Stomach smooth muscle (tissue), 2 donors: ENCODE measurements around the gene NMBR.
"Not testable (repeated sequence)": the region's sequence is repeated elsewhere in the genome, so short reads cannot be mapped to it uniquely, and the experiment has no call there.

Source experiments
- H3K27ac ChIP-seq: one replicate; pipeline ENCODE4 v1.7.0; 2013; ENCODE audit warnings: mild to moderate bottlenecking, low read length, inconsistent platforms
- H3K27me3 ChIP-seq, 2 donors: one replicate each; pipeline ENCODE4 v1.7.0; 2013; ENCODE audit warnings: low read length in 2 of 2; ENCODE audit not compliant: insufficient read depth in 2 of 2, control insufficient read depth in 1 of 2
- H3K36me3 ChIP-seq, 2 donors: one replicate each; pipeline ENCODE4 v1.7.0; 2013; ENCODE audit warnings: low read length in 2 of 2; ENCODE audit not compliant: control insufficient read depth in 2 of 2, insufficient read depth in 2 of 2
- H3K4me1 ChIP-seq: one replicate; pipeline ENCODE4 v1.7.0; 2013; ENCODE audit warnings: low read length; ENCODE audit not compliant: control insufficient read depth, insufficient read depth
- H3K4me3 ChIP-seq, 2 donors: one replicate each; pipeline ENCODE4 v1.7.0; 2013; ENCODE audit warnings: low read length in 2 of 2
- H3K9ac ChIP-seq, 2 donors: one replicate each; pipeline ENCODE4 v1.7.0; 2013; ENCODE audit warnings: low read length in 2 of 2, mild to moderate bottlenecking in 1 of 2
- H3K9me3 ChIP-seq, 2 donors: one replicate each; pipeline ENCODE4 v1.7.0; 2013; ENCODE audit warnings: low read length in 2 of 2; ENCODE audit not compliant: control insufficient read depth in 2 of 2
- donor health status: healthy.
- donor health status: Pancreatic carcinoma.

Gene NMBR

DNA sequence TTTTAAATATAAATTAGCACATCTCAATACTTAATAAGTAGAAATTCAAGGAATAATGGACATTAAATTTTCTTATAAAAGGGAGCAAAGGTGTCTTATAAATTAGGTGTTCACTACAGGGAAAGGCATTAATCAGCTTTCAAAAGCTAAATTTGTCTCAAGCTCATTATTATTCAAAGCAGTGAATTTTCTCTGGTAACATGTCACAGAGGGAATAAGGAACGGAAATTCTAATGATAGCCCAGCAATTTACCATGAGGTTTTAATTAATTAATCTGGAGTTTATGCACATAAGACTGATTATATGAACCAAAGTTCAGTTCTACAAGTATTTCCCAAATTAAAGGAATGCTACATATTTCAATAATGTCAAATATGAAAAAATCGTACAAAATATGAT is 29.6 kb downstream of the NMBR start:
- Histone ChIP-seq H3K4me3 (no peak overlapping the region), H3K4me1 (no peaks in the 10 kb centered on the region), H3K36me3 (no peaks in the 10 kb centered on the region), H3K9ac (no peak overlapping the region), H3K27ac (no peak overlapping the region), H3K27me3 (no peaks in the 10 kb centered on the region), H3K9me3 (no peaks in the 10 kb centered on the region)

DNA sequence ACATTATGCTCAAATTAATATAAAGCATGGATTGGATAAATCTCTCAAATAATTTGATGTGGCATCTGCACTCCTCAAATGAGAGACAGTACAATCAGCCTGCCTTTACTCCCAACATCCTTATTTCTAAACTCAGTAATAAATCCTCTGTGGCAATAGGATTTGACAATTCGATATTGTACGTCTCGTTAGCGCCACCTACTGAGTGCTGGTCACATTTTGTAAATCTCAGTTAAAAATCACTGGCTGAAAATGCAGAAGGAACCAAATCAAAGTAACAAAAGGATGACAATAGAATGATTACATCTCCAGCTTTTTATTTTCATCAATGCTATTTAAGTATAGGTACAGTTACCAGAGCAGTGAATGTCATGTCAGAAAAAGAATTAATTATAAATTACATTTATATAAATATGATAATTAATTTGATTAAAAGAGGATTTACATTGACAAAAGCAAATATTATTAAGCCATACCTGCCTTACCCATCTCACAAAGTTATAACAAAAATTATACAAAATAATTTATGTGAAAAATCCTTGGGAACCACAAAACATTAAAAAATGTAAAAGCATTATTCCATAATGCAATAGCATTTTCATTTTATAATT is 34.4 kb downstream of the NMBR start:
- Histone ChIP-seq H3K4me3 (no peak overlapping the region), H3K27me3 (no peaks in the 10 kb centered on the region), H3K36me3 (no peaks in the 10 kb centered on the region), H3K4me1 (no peaks in the 10 kb centered on the region), H3K9me3 (no peaks in the 10 kb centered on the region), H3K9ac (no peak overlapping the region), H3K27ac (no peak overlapping the region)

DNA sequence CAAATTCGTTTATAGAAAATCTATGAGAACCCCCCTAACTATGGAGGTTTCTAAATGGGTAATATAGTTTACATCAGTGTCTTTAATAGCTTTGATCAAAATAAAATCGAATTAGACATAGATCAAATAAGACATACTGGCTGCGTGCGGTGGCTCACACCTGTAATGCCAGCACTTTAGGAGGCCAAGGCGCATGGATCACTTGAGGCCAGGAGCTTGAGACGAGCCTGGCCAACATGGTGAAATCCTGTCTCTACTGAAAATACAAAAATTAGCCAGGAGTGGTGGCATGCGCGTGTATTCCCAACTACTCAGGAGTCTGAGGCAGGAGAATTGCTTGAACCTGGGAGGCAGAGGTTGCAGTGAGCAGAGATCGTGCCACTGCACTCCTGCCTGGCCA is 36.1 kb downstream of the NMBR start:
- not testable (repeated sequence) for H3K9me3 ChIP-seq, H3K27me3 ChIP-seq, H3K4me1 ChIP-seq, H3K4me3 ChIP-seq, H3K9ac ChIP-seq, H3K27ac ChIP-seq, H3K36me3 ChIP-seq

DNA sequence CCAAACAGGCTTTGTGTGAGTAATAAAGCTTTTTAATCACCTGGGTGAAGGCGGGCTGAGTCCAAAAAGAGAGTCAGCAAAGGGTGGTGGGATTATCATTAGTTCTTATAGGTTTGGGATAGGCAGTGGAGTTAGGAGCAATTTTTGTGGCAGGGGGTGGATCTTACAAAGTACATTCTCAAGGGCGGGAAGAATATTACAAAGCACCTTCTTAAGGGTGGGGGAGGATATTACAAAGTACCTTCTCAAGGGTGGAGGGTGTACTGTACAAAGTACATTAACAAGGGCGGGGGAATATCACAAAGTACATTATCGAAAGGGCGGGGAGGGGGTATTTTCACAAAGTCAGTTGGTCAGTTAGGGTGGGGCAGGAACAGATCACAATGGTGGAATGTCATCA is 42.1 kb downstream of the NMBR start:
- not testable (repeated sequence) for H3K27ac ChIP-seq, H3K36me3 ChIP-seq, H3K4me3 ChIP-seq, H3K9ac ChIP-seq, H3K4me1 ChIP-seq, H3K27me3 ChIP-seq, H3K9me3 ChIP-seq

DNA sequence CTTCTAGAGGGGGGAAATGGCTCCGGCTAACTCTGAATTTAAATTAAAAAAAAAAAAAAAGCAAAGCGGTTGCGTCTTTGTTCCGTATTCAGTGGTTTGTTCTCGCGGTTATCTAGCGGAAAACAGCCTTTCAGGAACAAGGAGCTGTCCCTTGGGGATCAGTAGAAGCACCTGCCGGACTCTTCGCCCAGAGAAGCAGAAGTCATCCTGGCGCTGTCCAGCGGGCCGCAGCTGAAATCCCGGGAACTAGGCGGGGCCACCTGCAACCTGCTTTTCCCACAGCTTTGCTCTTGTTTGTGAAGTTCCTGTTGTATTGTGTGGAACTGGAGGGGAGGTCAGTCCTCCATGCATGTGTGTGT is 58.1 kb downstream of the NMBR start:
- peaks cover 8 to 18% of the 10 kb centered on the region in 2 donors for H3K27me3 ChIP-seq
- H3K36me3 ChIP-seq: no peaks in the 10 kb centered on the region
- H3K4me1 ChIP-seq: no peaks in the 10 kb centered on the region

DNA sequence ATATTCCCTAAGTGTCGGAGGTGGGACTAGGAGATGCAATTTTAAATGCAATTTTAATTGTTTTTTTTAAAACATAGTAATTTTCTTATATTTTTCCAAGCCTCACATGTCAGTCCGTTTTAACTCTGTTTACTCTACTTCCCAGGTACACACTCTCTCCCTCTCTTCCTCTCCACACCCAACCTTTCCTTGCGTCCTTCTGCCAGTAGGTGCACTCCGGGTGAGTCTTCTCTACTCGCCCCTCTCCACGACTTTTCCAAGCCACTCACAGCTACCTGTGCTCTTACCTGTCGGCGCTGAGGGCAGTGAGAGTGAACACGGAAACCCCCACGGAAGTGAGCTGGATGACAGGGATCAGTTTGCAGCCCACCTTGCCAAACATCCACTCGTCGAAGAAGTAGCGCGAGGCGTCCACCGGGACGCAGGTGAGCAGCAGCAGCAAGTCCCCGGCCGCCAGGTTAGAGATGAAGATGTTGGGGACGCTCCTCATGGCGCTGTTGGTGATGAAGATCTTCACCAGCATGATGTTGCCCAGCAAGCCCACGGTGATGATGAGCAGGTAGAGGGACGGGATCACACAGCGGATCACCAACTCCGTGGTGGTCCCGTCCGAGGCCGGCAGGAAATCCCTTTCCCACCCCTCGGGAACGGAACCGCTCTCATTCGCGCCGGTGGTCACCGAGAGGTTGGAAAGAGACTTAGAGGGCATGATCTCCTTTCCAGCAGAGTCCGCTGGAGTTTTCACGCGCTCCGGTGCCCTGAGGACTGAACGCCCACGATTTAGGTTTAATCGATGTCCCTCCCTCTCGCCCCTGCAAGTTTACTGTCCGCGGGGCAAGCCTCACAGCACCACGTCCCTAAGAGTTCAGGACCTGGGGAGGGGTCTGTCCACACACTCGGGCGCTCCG is 58.7 kb downstream of the NMBR start:
- H3K9ac ChIP-seq: no peak overlapping the region
- H3K4me3 ChIP-seq: peak overlapping the region; percentile 9 to 43
- no peaks in the 10 kb centered on the region for H3K36me3 ChIP-seq
- H3K27me3 ChIP-seq: peaks cover 8 to 18% of the 10 kb centered on the region in 2 donors
- H3K9me3 ChIP-seq: no peaks in the 10 kb centered on the region
- H3K4me1 ChIP-seq: no peaks in the 10 kb centered on the region
- H3K27ac ChIP-seq: no peak overlapping the region

More for the DNA sequence above, 58.1 kb downstream of the NMBR start:
- Histone ChIP-seq H3K9me3 (no peaks in the 10 kb centered on the region), H3K27ac (no peak overlapping the region), H3K4me3 (peak overlapping the region; percentile 9 to 43), H3K9ac (no peak overlapping the region)

DNA sequence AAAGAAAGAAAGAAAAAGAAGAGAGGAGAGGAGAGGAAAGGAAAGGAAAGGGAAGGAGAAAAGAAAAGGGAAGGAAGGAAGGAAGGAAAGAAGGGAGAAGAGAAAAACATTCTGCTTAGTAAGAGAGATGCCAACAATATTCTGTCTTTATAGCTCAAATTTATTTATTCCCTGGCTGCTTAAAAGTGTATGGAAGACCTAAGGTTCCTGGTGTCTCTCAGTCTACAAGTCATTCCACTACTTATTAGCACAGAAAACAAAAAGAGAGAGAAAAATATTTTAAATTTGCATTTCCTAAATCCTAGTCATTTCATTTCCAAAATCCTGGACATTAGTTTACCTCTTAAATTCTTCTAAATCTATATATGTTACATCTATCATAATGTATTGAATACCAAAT is 67.8 kb downstream of the NMBR start:
- Histone ChIP-seq H3K9me3 (no peaks in the 10 kb centered on the region), H3K4me1 (no peaks in the 10 kb centered on the region), H3K27ac (no peak overlapping the region), H3K27me3 (no peaks in the 10 kb centered on the region), H3K9ac (no peak overlapping the region), H3K36me3 (no peaks in the 10 kb centered on the region), H3K4me3 (no peak overlapping the region)

DNA sequence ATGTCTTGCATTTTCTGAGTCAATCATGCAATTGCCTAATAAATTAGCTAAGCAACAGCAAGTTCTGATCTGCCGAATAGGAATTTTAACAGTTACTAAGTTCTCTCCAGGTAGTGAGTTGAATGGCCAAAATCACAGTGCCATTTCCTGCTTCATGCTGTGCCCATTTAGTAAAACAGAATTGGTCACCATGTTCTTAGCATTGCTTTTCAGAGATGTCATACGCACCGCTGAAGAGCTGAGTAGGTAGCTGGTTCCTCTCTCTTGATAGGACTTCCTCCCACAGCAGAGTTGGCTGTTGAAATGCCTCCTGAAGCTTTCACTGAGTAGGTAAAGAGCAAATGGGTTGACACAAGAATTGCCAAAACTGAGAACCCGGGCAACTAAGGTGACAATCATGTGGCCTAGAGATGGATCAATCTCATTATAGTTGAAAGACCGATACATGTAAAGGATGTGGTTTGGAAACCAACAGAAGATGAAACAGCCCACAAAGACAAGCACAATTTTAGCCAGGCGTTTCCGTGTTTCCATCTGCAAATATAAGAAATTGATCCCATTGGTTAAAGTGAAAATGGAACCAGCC is 71.3 kb downstream of the NMBR start:
- Histone ChIP-seq H3K27me3 (no peaks in the 10 kb centered on the region), H3K36me3 (no peaks in the 10 kb centered on the region), H3K4me3 (no peak overlapping the region), H3K4me1 (no peaks in the 10 kb centered on the region), H3K9me3 (peaks cover 0 to 3% of the 10 kb centered on the region in 2 donors), H3K27ac (no peak overlapping the region), H3K9ac (no peak overlapping the region)

DNA sequence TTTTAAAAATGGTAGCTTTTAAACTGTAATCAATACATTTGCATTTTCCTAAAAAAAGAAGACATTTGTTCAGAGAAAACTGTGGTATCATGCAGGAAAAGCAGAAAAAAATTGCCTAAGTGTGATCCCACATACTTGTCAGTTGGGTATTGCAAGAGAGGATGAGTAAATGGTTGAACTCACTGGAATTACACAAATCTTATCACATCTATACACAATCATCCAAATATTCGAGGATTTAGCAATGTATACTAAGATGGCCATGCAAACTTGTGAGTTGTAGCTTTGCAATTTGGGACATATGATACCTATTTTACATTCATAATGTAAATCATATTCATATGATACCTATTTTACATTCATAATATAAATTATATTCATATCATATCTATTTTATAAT is 72.4 kb downstream of the NMBR start:
- Histone ChIP-seq H3K27me3 (no peaks in the 10 kb centered on the region), H3K9ac (no peak overlapping the region), H3K9me3 (peaks cover 0 to 3% of the 10 kb centered on the region in 2 donors), H3K27ac (no peak overlapping the region), H3K4me3 (no peak overlapping the region), H3K4me1 (no peaks in the 10 kb centered on the region), H3K36me3 (no peaks in the 10 kb centered on the region)

DNA sequence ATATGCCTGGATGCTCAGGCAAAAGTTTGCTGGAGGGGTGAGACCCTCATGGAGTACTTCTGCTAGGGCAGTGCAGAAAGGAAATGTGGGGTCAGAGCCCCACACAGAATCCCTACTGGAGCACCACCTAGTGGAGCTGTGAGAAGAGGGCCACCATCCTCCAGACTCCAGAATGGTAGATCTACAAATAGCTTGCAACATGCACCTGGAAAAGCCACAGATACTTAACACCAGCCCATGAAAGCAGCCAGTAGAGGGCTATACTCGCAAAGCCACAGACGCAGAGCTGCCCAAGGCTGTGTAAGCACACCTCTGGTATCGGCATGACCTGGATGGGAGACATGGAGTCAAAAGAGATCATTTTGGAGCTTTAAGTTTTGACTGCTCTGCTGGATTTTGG is 74.9 kb downstream of the NMBR start:
- H3K27ac ChIP-seq: no peak overlapping the region
- H3K4me3 ChIP-seq: no peak overlapping the region
- H3K27me3 ChIP-seq: no peaks in the 10 kb centered on the region
- H3K9ac ChIP-seq: no peak overlapping the region
- H3K4me1 ChIP-seq: no peaks in the 10 kb centered on the region
- H3K36me3 ChIP-seq: no peaks in the 10 kb centered on the region
- H3K9me3 ChIP-seq: peaks cover 0 to 3% of the 10 kb centered on the region in 2 donors

DNA sequence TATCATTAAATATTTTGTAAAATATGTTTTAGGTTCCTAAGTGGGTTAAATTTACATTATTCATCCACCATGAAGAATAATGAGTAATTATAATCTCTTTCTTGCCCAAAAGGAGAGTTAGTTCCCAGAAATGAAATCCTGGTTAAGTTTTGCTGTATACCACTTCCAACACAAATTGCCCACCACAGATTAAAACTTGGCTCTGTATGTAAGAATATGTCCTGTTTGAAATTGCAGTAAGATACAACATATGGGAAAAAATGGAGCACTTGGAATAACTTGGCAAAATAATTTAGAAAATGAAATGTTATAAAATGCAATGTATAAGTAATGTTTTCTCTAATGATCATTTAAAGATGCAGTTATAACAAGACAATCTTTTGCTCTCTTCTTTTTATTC is 78.5 kb downstream of the NMBR start:
- H3K9me3 ChIP-seq: peaks cover 0 to 1% of the 10 kb centered on the region in 2 donors
- no peak overlapping the region for H3K9ac ChIP-seq
- H3K4me3 ChIP-seq: no peak overlapping the region
- H3K36me3 ChIP-seq: no peaks in the 10 kb centered on the region
- no peaks in the 10 kb centered on the region for H3K4me1 ChIP-seq
- H3K27ac ChIP-seq: no peak overlapping the region
- no peaks in the 10 kb centered on the region for H3K27me3 ChIP-seq
